ENCODE measurements around the gene HIPK4.
"Not testable (repeated sequence)": the region's sequence is repeated elsewhere in the genome, so short reads cannot be mapped to it uniquely, and the experiment has no call there.

HIPK4 gene

GRCh38 chr19:40416918-40417642 is 27.1 kb upstream of the HIPK4 start:
- FAIRE-seq: no peak

GRCh38 chr19:40415768-40416167 is 25.8 kb upstream of the HIPK4 start:
- no peak for FAIRE-seq

GRCh38 chr19:40414542-40415535 is 24.9 kb upstream of the HIPK4 start:
- no peak for FAIRE-seq

- FAIRE-seq: no peak
These were observed 23.4 kb upstream of the HIPK4 start, which contains the start of gene PRX for GRCh38 chr19:40413291-40413845. PRX (minus strand) TSS chr19:40413378; CDS start chr19:40407932, 5,446 bp downstream.

- FAIRE-seq: no peak
These were observed 22.9 kb upstream of the HIPK4 start for GRCh38 chr19:40412866-40413265.

GRCh38 chr19:40411958-40412499 is 22.0 kb upstream of the HIPK4 start:
- FAIRE-seq: no peak

GRCh38 chr19:40411125-40411842 is 21.3 kb upstream of the HIPK4 start:
- FAIRE-seq: no peak

- FAIRE-seq: no peak
These were observed 20.0 kb upstream of the HIPK4 start for GRCh38 chr19:40410030-40410389.

GRCh38 chr19:40408598-40408925 is 18.6 kb upstream of the HIPK4 start:
- FAIRE-seq: not testable (repeated sequence)

- no peak for FAIRE-seq
These were observed 18.0 kb upstream of the HIPK4 start for GRCh38 chr19:40407714-40408597.

GRCh38 chr19:40403262-40403984 is 13.4 kb upstream of the HIPK4 start:
- no peak for FAIRE-seq

- FAIRE-seq: no peak
These were observed 10.6 kb upstream of the HIPK4 start for GRCh38 chr19:40400559-40400958.

GRCh38 chr19:40398417-40399131 is 8.6 kb upstream of the HIPK4 start:
- FAIRE-seq: no peak

GRCh38 chr19:40397568-40397906 is 7.6 kb upstream of the HIPK4 start:
- FAIRE-seq: no peak

- no peak for FAIRE-seq
These were observed 7.0 kb upstream of the HIPK4 start for GRCh38 chr19:40396886-40397567.

- FAIRE-seq: no peak
These were observed 6.0 kb upstream of the HIPK4 start for GRCh38 chr19:40395956-40396355.

- FAIRE-seq: no peak
These were observed 4.8 kb upstream of the HIPK4 start for GRCh38 chr19:40394816-40395210.

- FAIRE-seq: no peak
These were observed 4.2 kb upstream of the HIPK4 start for GRCh38 chr19:40393894-40394815.

Measured in endometrium (tissue), 2 donors.